Right lobe of liver (tissue), 6 donors: ENCODE results near the gene GRK7. TPM values are rescaled to one million over a fixed set of nuclear protein-coding genes. Genes with fewer than 3 reads are reported as not detected.
A peak's percentile ranks its signal among the peaks of the same experiment; 100 is the strongest.
"Not testable (repeated sequence)": the region's sequence is repeated elsewhere in the genome, so short reads cannot be mapped to it uniquely, and the experiment has no call there.

Source experiments
- ATAC-seq, 4 donors: fragments of 200-7000 bp; cut with Tn5 transposase; one replicate each; pipeline ENCODE4 v1.9.1; 2020; ENCODE audit warnings: mild to moderate bottlenecking in 4 of 4, moderate library complexity in 4 of 4
- DNase-seq, 3 donors: peaks; one replicate each; pipeline ENCODE4 v3.0.0-alpha.2; 2020
- H3K27ac ChIP-seq, 3 donors: fragments of 200-600 bp; one replicate each; pipeline ENCODE4 v1.8.0; 2022
- H3K27me3 ChIP-seq, 2 donors: fragments of 200-600 bp; one replicate each; pipeline ENCODE4 v1.8.0; 2022
- H3K36me3 ChIP-seq, 4 donors: fragments of 200-600 bp; sonication (generic) in 1 of 4; one replicate each; pipeline versions ENCODE4 v1.5.1 to v1.8.0; 2017 to 2022; ENCODE audit warnings: control low read depth in 1 of 4
- H3K4me1 ChIP-seq, 4 donors: fragments of 200-600 bp; sonication (generic) in 1 of 4; one replicate each; pipeline versions ENCODE4 v1.5.1 to v1.8.0; 2017 to 2022; ENCODE audit warnings: control low read depth in 1 of 4
- H3K4me3 ChIP-seq, 3 donors: fragments of 200-600 bp; one replicate each; pipeline ENCODE4 v1.8.0; 2022
- H3K9me3 ChIP-seq, 4 donors: fragments of 200-600 bp; sonication (generic) in 1 of 4; one replicate each; pipeline versions ENCODE4 v1.5.1 to v1.8.0; 2017 to 2022; ENCODE audit warnings: control low read depth in 1 of 4
- POLR2A ChIP-seq: fragments of 450-650 bp; IDR thresholded peaks from one replicate; pipeline ENCODE4 v1.6.1; 2017; ENCODE audit warnings: antibody characterized with exemption, mild to moderate bottlenecking
- WGBS: methylation state at CpG from one replicate; pipeline ENCODE4 v1.1.6; 2018; ENCODE audit warnings: low coverage, low lambda C conversion rate; ENCODE audit not compliant: insufficient coverage; ENCODE audit errors: missing lambda C conversion rate; 5-methylcytosine and 5-hydroxymethylcytosine counted together
- intact Hi-C, 2 donors: fragments of 100-400 bp; cut with DNase I; formaldehyde crosslinking; loops; one replicate each; pipeline versions ENCODE4 v1.11.2 to v1.14.1; 2022
- total RNA-seq, 6 experiments: library from RNA; depleted of rRNA in 2 of 6; stranded (reverse); fragments of >200 nt in 2 of 6; fragmentation: NEBNext Ultra II Directional in 3 of 6; extraction: Animal tissue kit (Norgen Biotek cat#: 25700) in 3 of 6; gene quantifications; one replicate each; pipeline versions ENCODE4 v1.1.0 to v1.2.4, GENCODE V29; 2016 to 2023
- TF ChIP-seq, protein P1 (sequence below), 4 donors: fragments of 200-600 bp in 3 of 4; fragments of 450-650 bp in 1 of 4; IDR thresholded peaks; one replicate each; pipeline versions ENCODE4 v1.5.1 to v1.8.0; 2016 to 2022; ENCODE audit warnings: antibody characterized with exemption in 4 of 4, mild to moderate bottlenecking in 2 of 4
- donor health status: DM: no; HTN: yes; CAD: no.
- donor health status: DM: no; HTN: no; CAD: no.
- donor health status: DM: no; HTN: no; CAD: no.
- donor health status: DM: no; HTN: yes; CAD: no.
- donor health status: DM: no; HTN: yes; CAD: no.

Gene GRK7
- total RNA-seq, 6 experiments from 2014 or later = 0.06 TPM; not detected in 5

DNA sequence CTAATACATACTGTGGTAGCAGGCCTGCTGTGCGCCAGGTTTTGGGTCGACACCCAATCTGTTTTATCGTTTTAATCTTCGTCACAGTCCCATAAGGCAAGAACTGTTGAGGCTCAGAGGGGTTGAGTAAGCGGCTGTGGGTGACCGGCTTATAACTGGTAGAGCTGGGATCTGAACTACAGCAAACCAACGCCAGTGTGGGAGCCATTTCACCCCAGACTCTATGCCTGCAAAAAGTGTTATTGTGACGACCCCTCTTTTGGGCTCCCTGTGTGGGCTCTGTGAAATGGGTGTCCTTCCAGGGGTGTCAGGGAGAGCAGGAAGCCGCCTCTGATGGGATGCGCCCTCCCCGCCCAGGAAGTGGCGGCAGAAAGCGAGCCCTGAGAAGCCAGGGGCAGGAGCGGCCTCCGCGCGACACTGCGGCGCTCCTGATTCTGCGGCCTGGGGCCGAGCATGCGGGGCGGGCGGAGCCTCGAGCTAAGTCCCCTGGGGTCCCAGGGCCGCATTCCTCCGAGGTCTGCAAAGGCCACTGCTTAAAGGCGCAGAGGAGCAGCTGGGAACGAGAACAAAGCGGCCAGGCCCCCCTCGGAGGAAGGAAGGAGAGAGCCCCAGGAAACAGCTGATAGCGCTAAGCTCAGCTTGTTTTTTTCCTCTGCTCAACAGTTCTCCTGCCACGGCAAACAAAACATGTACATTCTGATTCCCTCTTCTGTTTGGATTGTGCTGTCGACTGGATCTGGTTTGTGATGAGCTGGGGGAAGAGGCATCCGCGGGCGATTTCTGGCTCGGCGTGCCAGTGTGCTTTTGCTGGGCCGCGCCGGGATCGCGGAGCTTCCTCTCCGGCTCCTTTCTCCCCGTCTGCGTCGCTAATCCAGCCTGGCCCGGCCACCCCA, 33.9 kb downstream of the GRK7 start:
- ATAC-seq (peak; percentile 67 to 72 (median 68)), DNase-seq (peak; percentile 47 to 63 (median 50))
- intact Hi-C loops = no loop called here
- Histone ChIP-seq H3K27me3 (no peaks in the 10 kb centered on the region), H3K27ac (peak overlapping the region; percentile 44 to 55 (median 53)), H3K4me3 (peak overlapping the region; percentile 2 to 40 (median 10)), H3K4me1 (peaks cover 0 to 3% (median 0%) of the 10 kb centered on the region in 4 donors), H3K9me3 (no peaks in the 10 kb centered on the region), H3K36me3 (no peaks in the 10 kb centered on the region)
- TF ChIP-seq, protein P1, sequence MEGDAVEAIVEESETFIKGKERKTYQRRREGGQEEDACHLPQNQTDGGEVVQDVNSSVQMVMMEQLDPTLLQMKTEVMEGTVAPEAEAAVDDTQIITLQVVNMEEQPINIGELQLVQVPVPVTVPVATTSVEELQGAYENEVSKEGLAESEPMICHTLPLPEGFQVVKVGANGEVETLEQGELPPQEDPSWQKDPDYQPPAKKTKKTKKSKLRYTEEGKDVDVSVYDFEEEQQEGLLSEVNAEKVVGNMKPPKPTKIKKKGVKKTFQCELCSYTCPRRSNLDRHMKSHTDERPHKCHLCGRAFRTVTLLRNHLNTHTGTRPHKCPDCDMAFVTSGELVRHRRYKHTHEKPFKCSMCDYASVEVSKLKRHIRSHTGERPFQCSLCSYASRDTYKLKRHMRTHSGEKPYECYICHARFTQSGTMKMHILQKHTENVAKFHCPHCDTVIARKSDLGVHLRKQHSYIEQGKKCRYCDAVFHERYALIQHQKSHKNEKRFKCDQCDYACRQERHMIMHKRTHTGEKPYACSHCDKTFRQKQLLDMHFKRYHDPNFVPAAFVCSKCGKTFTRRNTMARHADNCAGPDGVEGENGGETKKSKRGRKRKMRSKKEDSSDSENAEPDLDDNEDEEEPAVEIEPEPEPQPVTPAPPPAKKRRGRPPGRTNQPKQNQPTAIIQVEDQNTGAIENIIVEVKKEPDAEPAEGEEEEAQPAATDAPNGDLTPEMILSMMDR (IDR thresholded peaks at IDR 0.05) = no peak
- no peak for TF ChIP-seq POLR2A
- WGBS = 19% methylated on average over 20 of the region's 49 CpGs

DNA sequence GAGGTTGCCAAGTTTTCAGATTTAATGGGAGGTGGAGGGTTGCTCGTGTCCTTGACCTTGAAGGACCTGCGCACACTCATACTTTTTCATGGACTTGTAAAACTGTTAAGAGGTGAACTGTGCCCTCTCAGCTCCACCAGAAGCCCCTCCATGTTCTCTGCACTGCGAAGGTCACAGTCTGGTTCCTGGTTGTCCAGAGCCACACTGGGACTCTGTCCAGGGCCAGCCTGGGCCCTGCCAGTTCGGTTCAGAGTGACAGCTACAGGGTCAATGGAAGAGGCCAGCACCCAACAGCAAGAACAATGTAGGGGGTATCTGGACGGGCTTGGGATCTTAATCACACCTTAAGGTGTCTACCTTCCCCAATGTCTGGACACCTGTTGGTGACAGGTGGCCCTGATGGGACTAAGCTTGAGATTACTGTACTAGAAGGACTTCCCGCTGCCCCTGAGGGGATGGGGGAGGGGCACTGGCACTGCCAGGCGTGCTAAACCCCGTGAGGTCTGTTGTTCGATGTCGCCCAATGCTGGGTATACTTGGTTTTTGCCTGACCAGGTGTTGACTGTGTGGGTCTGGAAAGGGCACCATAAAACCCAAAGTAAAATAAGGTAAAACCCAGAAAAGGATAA, 34.7 kb downstream of the GRK7 start:
- H3K36me3 ChIP-seq = no peaks in the 10 kb centered on the region
- H3K4me1 ChIP-seq = peaks cover 0 to 3% (median 0%) of the 10 kb centered on the region in 4 donors
- H3K9me3 ChIP-seq = no peaks in the 10 kb centered on the region
- peak; percentile 11 to 47 (median 30) for ATAC-seq
- peak overlapping the region; percentile 44 to 55 (median 53) for H3K27ac ChIP-seq
- no peak for DNase-seq
- H3K4me3 ChIP-seq = peak overlapping the region in 2 of 3 donors; percentile 10 to 40
- intact Hi-C loops = no loop called here
- WGBS = 73% methylated on average over 4 of the region's 10 CpGs
- no peaks in the 10 kb centered on the region for H3K27me3 ChIP-seq
- TF ChIP-seq, protein P1 (IDR thresholded peaks at IDR 0.05) = no peak
- TF ChIP-seq POLR2A = no peak

DNA sequence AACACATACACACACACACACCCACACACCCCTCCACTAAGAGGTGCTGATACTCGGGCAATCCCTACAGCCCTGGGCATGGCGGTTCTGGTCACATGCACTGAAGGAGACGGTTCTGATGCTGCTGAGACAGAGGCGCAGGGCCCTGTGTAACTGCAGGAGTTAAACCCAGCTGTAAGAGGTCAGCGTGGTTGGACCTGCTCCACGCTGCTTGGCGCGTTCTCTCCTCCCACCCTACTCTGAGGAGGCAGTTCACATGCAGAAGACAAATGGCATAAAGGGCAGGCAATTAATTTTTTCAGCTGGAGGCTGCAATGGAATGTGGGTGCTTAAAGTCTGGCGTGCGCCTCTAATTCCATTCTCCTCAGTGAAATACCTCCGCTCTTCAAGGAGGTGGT, 35.2 kb downstream of the GRK7 start:
- intact Hi-C loops = no loop called here
- no peak for ATAC-seq

DNA sequence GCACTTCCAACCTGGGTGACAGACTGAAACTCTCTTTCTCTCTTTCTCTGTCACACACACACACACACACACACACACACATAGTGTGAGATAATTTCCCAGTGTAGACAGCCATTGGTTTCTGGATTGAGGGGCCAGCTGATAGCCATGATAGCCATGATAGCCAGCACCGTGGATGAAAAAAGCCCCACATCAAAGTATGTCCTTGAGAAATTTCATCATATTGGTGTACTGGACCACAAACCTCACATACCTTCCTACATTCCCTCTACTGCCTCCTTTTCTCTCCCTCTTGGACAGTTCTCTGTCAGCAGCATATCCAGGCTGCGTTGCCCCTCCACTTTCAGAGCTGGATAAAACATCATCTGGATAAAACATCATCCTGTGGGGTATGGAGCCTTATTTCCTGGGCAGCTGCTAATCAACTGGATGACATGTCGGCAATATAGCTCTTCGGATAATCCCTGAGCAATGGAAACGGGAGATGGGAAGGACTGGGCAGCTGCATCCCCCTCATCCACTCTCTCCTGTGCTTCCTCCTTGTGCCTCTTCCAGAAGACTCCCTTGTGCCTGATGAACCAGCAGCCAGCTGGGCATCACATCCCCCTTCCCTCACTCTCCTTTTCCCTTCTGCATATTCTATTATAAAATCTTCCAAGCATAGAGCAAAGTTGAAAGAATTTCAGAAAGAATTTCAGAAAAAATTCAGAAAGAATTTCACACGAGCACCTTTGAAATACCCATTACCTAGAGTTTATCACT, 39.3 kb downstream of the GRK7 start:
- Histone ChIP-seq H3K4me1 (no peaks in the 10 kb centered on the region), H3K27me3 (no peaks in the 10 kb centered on the region), H3K9me3 (no peaks in the 10 kb centered on the region), H3K4me3 (no peak overlapping the region), H3K27ac (no peak overlapping the region), H3K36me3 (no peaks in the 10 kb centered on the region)
- DNase-seq (no peak), ATAC-seq (no peak)
- 79% methylated on average over 5 of the region's 6 CpGs for WGBS
- TF ChIP-seq, protein P1 (IDR thresholded peaks at IDR 0.05) = no peak
- TF ChIP-seq POLR2A = no peak
- intact Hi-C loops = no loop called here

More for the DNA sequence above, 35.2 kb downstream of the GRK7 start:
- Histone ChIP-seq H3K4me1 (peaks cover 0 to 3% (median 0%) of the 10 kb centered on the region in 4 donors), H3K27ac (no peak overlapping the region), H3K27me3 (no peaks in the 10 kb centered on the region), H3K9me3 (no peaks in the 10 kb centered on the region), H3K36me3 (no peaks in the 10 kb centered on the region), H3K4me3 (no peak overlapping the region)
- TF ChIP-seq POLR2A = no peak
- TF ChIP-seq, protein P1 (IDR thresholded peaks at IDR 0.05) = no peak
- DNase-seq = no peak
- WGBS = 93% methylated on average over 3 of the region's 11 CpGs

DNA sequence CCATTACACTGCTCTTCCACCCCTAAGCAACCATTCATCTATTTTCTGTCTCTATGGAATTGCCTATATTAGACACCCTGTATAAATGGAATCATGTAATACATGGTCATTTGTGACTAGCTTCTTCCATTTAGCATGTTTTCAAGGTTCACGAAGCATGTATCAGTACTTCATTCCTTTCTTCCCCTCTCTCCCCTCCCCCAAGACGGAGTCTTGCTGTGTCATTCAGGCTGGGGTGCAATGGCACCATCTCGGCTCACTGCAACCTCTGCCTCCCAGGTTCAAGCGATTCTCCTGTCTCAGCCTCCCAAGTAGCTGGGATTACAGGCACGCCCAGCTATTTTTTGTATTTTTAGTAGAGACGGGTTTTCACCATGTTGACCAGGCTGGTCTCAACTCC, 40.3 kb downstream of the GRK7 start:
- H3K27ac ChIP-seq, H3K36me3 ChIP-seq, H3K9me3 ChIP-seq, H3K4me1 ChIP-seq, H3K4me3 ChIP-seq, intact Hi-C loops, H3K27me3 ChIP-seq, DNase-seq, ATAC-seq: not testable (repeated sequence)
- WGBS = 78% methylated on average over 6 of the region's 6 CpGs
